Fibroblast of skin of abdomen (primary cell): ENCODE measurements around the gene SLC44A3.

ENCODE experiments used
- DNase-seq: peaks from one replicate; pipeline ENCODE4 v3.0.0-alpha.2; 2013

Gene SLC44A3

DNA sequence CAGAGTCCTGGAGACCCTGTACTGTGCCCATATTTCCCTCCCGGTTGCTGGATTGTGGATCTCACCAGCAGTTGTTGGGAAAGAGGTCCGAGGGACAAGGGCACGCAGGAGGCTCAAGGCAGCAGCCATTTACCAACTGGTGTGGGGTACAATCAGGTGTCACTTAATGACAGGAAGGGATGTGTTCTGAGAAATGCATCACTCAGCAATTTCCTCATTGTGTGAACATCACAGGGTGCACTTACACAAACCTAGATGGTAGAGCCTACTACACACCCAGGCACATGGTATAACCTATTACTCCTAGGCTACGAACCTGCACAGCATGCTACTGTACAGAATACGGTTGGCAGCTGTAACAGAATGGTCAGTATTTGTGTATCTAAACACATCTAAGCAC, 20.7 kb downstream of the SLC44A3 start:
- DNase-seq, result no peak

DNA sequence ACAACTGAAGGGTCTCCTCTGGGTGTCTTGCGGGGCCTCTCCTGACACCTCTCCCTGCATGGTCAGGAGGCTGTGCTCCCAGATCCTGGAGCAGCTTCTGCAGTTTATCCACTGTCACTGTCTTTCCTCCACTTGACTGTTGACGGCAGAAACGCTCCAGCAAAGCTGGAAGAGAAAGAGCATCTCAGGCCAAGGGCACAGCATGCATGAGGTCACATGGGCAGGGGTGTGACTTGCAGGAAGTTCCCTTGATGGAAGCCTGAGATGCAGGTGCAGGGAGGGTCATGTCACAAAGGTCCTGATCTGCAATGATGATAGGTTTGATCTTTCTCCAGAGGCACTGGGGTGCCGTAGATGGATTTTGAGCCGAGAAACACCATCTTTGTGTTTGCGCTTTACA, 23.3 kb downstream of the SLC44A3 start:
- no peak for DNase-seq

DNA sequence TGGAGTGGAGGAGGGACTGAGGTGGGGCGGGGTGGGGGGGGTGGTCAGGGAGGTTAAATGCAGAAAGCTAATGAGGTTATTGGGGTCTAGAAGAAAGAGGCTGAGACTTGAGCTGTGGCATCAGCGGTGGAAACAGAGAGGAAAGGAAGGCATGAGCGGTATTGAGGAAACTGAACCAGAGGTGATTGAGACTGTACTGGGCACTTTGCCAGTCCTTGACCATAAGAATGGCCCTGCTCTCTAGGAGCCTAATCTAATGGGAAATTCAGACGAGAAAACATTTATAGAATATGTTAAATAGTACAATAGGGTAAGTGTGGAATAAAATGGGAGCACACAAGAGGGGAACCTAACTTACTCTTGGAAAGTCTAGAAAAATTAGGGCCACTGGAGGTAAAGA, 23.7 kb downstream of the SLC44A3 start:
- no peak for DNase-seq

DNA sequence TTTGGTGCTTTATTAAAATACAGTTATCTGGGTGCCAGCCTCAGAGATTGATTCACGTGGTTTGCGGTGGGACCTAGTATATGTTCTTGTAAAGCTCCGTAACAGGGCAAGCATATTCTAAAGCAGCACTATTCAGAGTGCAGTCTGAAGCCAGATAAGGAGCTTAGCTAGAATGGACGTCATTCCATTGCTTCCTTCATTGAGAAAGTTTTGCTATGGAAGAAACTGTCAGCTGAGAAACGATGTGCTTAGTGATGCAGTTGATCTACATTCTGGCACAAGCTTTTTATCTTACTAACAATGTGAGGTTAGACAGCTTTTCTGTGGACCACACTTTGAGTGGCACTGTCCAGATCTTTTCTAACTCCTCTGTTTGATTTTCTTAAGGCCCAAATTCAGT, 26.2 kb downstream of the SLC44A3 start:
- DNase-seq, result no peak

DNA sequence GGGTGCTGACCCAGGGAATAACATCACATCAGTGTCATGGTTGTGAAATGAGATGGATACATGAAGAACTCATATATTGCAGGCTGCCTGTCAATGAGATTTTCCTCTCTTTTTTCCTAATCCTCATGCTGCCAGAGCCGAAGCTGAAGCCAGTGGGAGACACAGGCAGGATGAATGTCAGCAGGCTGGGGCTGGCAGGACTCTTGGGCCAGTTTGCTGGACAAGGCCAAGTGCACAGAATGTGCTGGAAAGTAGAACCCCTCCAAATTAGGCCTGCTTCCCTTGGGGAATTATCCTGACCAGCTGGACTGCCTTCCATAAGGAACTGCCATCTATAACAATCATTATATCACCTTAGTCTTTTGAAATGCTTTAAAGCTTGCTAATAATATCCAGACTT, 31.4 kb downstream of the SLC44A3 start:
- DNase-seq, result no peak

DNA sequence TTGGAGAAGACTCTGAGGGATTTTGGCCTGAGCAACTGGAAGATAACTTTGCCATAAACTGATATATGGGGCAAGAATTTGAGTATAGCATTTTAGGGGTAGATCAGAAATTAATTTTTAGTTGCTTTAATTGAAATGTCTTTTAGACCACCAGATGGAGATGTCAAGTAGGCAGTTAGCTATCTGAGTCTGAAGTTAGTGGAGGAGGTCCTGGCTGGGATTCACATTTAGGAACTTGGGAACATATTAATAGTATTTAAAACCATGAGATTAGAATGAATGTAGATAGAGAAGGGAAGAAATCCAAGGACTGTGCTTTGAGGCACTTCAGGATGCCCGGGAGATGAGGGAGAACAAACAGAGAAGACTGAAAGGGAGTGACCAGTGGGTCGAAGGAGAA, 32.6 kb downstream of the SLC44A3 start:
- DNase-seq, result no peak

DNA sequence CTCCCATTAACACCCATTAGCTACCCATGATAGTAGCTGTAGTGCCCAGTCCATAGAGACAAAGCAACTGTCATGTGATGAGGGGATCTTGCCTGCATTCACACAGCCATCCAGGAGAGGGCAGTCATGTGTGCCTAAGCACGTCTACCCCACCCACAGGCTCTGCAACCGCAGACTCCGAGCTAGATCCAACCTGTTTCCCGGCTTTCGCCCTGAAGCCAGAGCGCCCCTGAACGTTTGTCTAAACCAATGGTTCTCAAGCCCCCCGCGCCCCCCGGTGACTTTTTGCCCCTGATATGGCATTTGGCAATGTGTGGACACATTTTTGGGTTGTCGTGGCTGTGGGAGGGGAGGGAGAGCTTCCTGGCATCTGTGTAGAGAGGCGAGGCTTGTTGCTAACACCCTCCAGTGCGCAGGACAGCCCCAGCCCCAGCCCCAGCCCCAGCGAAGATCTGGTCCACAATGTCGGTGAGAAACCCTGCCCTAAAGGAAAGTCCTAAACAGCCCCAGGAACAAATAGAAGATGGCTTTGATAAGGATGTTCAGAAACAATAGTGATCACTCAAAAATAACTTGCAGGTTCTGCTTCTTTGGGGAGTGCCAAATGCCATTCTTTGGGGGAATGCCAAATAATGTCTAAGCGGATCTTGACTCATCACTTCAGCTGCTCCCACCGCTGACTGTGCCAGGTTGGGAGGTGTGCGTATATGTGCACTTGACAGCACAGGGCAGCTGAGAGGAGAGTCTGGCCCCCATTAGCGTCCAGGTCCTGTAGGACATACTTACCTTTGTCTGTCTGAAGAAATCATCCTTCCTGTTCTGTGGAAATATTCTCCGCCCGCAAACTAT, 34.5 kb downstream of the SLC44A3 start:
- peak; percentile 88 for DNase-seq

DNA sequence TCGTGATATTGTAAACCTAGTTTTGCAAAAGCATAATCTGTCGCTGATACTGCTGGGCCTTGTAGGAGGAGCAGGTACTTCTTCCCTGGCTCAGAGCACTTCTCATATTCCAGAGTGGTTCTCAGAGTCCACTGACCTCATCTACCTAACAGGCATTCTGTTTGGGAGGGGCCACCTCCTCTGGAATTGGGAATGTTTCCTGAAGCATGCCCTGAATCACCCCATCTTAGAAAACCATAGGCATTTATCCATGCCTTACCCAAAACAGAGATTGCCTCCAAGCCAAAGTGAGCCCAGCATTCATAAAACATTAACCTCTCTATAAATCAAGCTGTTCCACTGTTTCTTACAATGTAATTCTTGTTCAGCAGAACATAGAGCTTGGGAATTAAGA, 35.1 kb downstream of the SLC44A3 start:
- peak; percentile 31 for DNase-seq

DNA sequence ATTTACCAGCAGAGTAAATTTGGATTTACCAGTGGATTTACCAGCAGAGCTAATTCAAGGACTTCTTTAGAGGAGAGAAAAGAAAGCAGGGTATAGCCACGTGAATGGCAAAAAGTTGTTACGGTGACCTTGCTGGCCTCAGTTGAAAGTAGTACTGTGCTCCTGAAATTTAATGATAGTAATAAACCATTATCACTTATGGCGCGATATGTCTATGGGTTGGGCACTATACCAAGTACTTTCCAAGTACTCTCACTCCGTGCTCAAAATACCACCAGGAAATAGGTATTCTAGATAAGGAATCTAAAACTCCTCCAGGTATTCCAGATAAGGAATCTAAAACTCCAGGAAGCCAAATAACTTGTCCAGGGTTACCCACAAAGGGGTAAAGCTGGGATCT, 35.8 kb downstream of the SLC44A3 start:
- no peak for DNase-seq

DNA sequence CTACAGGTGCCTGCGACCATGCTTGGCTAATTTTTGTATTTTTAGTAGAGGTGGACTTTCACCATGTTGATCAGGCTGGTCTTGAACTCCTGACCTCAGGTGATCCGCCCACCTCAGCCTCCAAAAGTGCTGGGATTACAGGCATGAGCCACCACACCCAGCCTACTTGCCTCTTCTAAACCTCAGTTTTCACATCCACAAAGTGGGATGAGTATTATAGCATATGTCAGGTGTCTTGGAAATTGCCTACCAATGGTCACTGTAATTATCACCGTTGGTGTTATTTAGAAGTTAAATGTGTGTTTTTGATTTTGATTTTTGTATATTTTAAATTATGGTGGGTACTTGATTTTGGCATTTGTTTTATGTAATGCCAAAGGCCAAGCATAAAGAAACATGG, 36.7 kb downstream of the SLC44A3 start:
- DNase-seq, result no peak

DNA sequence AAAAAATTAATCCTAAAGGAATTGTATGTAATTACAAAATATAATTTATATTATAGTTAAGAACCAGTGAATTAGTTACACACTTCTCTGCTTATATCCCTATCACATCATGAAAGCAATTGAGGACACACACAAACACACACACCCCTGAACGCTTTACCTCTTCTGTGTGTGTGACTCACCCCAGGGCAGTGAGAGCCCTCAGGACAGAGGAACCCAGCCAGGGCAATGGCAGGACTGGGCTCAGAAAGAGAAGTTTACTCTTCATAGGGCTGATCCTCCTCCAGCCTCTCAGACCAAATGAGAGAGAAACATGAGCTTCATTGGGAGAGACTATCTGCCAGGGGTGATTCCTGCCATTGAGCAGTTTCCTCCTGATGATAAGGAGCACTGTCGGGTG, 38.1 kb downstream of the SLC44A3 start:
- DNase-seq, result no peak

DNA sequence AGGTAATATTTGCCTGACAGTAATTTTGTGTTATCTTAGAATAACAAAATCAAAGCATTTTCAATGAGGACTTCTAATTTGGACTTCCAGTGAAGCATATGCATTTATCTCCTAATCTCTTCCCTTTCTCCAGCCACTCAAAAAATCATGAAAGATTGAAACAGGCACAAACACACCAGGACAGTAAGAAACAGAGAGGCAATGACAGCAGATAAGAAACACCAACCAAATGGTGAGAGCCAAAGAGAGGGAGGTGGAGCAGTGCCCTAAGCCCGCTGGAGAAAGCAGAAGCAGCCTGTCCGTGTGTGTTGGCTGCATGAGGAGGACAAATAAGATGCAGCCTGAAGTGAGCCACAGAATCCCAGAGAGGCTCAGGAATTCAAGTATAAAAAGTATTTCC, 39.0 kb downstream of the SLC44A3 start:
- no peak for DNase-seq

DNA sequence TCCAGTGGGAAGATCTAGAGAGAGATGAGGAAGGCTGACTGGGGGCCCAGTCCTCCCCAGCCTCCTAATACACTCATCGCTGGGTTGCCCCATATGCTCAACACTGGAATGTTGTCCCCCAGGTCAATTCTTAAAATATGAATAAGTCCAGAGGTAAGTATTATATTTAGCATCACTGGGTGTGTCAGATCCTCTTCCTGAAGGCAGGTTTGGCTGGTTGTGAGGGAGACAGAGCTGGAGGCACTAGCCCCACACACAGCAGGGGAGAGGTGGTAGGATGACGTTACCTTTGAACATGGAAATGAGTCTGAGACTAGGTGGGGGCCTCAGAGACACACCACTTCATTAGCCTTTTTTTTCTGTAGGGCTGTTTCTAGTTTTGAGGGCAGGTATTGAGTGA, 42.6 kb downstream of the SLC44A3 start:
- no peak for DNase-seq

DNA sequence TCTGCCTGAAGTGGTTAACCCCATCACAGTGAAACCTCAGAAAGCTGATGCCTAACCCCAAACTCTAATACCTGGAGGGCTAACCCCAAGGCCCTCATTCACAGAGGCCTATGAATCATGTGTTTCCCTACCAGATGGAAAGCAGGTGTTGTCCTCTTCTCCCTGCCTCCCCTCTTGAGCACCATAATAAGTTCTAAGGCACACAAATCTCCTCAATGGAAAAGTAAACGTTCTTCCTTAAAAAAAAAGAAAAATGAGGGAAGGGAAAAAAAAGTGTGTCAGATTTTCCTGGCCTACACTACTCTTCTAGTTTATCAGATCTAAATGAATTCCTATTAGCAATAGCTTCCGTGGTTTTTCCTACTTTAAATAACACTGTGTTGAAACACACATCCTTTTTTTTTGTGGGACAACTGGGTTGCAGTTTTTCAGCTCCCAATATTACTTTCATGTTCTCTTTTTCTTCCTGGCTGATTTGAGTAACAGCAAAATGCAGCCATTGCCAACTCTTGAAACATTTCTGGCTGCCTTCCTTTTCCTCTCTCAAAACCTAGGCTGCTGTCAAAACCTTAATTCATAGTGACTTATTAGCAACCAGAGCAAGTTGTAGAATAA, 43.2 kb downstream of the SLC44A3 start:
- peak; percentile 80 for DNase-seq

DNA sequence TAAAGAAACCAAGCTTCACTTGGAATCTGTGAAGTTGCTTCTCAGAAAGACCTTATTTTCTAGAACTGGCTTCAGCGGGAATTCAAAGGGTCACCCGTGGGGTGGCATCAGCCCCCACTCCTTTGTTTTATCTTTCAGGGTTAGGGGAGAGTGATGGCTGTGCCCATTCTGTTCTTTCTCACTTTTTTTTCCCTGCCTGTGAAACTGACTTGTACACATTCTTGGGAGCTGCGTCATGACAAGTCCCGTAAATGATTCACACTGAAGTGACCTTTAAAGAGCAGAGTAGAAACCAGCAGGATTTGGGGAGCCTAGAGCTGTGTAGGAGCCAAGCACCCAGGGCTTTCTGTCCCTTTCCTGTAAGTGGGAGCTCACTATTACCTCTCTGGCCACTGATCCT, 43.8 kb downstream of the SLC44A3 start:
- peak; percentile 91 for DNase-seq

DNA sequence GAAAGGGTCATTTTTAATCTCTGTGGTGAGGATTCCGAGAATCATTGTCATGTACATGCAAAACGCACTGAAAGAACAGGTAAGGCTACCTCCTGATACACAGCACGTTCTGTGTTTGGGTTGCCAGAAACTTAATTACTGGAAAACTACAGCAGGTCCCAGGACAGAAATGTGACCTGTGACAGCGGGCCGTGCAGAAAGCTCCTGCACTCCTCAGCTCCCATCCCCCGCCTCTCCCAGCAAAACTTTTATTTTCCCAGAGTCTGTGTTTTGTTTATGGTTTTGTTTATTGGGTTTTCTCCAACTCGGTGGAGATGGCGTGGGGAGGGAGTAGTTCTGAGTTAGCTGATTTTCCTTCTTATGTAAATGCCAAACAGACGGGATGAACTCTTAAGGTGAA, 44.7 kb downstream of the SLC44A3 start:
- DNase-seq, result no peak

DNA sequence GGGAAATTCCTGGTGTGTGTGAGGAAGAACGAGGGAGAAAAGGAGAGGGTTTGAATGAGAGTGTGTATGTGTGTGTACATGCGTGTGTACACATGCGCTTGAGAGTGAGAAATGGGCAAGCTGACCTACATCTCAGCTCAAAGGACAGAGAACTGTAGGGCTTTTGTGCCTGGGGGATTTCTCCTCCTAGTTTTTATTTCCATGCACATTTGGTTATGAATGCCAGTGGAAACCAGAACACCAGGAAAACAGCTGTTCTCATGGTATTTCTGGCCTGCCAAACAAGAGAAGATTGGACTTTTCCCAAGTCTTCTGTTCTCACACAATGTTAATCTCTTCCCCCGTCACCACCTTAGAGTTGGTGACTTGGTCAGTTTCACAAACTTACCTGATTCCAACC, 45.2 kb downstream of the SLC44A3 start:
- DNase-seq, result peak; percentile 80

DNA sequence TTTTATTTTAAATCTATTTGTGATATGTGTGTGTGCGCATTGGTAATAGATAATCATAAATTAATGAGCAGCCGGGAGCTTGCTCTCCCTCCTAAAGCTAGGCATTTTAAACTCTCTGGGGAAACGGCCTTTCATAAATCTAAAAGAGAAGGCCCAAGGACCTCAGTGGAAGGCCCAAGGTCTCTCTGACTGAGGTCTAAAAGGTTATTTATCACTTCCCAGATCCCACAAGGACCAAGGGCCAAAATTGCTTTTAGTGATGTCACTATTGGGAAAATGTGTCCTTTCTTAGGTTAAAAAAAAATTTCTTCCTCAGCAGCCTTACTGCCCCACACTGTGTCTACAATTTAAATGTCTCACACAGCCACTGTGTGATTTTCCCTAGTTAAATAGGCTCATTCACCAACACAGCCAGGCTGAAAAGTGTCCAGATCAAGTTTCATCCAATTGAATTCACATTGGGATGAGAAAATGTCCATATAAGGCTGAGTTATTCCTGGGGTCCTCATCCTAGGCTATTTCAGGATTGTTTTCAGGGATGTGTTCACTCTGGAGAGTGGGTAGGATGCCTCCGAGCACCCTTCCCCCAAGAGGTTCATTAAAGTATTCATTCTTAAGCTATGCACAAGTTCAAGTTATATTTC, 46.1 kb downstream of the SLC44A3 start:
- peak; percentile 97 for DNase-seq

DNA sequence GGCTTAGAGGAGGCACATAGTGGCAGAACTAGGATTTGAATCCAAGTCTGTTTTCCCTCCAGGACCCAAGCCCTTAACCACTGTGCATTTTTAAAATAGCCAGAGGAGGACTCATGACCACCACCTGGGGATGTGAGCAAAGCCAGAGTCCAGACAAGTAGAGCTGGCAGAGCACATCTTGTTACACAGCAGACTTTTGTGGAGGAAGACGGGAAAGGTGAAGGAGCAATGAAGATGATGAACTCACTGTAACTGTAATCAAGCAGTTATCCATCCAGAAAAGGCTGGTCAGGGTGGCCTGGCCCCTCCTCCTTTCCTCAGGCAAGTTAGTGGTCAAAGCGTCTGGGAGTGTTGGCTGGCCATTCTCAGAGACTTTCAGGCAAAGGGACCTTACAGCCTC, 50.9 kb downstream of the SLC44A3 start:
- peak; percentile 48 for DNase-seq

DNA sequence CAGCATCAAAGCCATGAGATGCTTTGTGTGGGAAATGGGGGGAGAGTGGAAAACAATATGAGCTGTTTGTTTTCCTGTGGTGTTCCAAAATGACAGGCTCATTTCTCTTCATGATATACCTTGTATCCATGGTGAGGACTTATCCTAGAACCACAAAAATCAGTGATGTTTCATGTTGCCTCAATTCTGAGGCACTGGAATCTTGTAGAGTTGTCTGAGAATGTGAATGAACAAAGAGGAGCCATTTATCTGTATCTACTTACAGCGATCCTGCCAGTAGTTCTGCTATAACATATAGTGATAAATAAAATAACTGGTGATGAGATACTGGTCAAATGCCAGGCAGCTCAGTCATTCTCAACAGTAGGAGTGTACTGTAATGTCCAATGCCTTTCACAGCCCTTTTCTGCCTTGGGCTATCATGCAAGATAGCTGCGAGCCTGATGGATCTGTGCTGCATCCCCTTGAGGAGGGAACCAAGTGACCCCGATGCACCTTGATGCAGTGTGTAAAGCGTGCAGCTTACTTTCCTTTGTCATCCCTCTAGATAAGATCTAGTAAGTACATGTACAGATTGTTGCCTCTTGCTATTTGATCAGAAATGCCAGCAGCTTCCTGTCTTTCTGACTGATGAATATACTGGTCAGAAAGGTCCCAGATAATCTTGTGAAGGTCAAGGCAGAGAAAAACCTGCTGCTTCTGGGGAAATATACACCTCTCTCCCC, 52.8 kb downstream of the SLC44A3 start:
- peak; percentile 42 for DNase-seq

DNA sequence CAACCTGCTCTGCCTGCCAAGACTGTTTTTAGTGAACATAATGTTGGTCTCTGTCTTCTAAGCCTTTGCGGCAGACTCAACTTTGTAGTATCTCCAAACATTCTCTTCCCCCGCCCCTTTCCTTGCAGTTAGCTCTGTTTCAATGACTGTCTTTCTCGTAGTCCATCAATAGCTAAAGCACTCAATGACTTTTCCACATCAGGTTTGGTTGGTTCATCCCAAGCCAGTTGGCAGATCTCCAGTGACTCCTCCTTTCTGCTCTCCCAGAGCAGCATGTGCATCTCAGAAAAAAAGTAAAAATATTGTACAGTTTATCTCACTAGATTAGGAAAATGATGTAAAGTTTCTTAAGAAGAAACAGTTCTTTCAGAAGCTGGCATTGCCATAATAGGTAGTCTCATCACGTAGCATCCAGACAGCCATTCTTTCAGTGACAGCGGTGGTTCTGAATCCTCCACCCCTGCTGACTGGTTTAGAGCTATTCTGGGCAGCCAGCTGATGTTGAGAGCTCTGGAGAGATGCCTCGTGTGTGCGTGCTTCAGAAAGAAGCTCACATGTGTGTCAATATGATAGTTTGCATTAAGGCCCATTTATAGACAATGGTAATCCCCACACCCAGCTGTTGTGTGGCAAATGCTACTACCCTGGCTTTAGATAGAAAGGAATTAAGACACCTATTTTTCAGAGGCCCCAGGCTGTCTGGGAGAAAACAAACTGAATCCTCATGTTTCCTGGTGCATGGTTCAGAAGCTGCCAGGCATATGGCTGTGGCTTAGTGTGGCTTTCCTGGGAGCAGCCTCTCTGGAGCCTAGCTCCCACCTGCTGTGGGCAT, 53.6 kb downstream of the SLC44A3 start:
- DNase-seq, result peak; percentile 62

DNA sequence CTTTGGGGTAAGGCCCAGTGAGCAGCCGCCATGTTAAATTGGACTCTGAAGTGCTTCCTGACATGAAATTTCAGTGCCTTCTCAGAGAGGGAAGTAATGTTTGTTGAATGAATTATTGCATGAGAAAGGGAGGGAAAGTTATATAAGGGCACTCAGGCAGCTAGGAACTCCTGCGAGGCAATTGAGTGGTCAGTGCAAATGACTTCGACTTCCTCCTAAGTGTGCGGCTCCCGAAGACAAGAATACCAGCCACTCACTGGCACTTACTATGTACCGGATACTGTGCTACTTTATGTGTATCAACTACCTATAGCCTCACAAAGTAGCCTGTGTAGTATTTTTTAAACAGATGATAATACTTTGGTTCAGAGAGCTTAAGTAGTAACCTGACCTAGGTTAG, 54.3 kb downstream of the SLC44A3 start:
- DNase-seq, result no peak
